ENCODE data around the gene PHTF2. TPM values are rescaled to one million over a fixed set of nuclear protein-coding genes. Genes with fewer than 3 reads are reported as not detected.

Gene PHTF2
- total RNA-seq, result 10 to 100 TPM; 34.9 to 39.1 TPM

- no peaks in the 10 kb centered on the region for H3K9me3 Mint-ChIP-seq (ENCODE audit: insufficient read depth)
- H3K4me1 Mint-ChIP-seq (ENCODE audit: low read depth), result peaks cover 62% of the 10 kb centered on the region
These were observed at the start of gene PHTF2, which contains the start of gene TMEM60 for GRCh38 chr7:77798394-77799077. Gene PHTF2 (plus strand): TSS chr7:77798773. Gene TMEM60 (minus strand): TSS chr7:77798434. CDS start chr7:77794373, 4,061 bp downstream.

GRCh38 chr7:77752016-77752415 lies 46.6 kb upstream of the PHTF2 start:
- no peak for ATAC-seq
- H3K27me3 Mint-ChIP-seq (ENCODE audit: low read depth), result no peaks in the 10 kb centered on the region
- ChIA-PET POLR2A (interaction anchor here (1.0 kb wide), 1 partner anchor 67 kb away, joined by 3 read pairs; no protein-coding TSS in a partner anchor), CTCF (interaction anchor here (2.9 kb wide), 1 partner anchor 100 kb away, joined by 18 read pairs; no protein-coding TSS in a partner anchor)
- H3K4me3 Mint-ChIP-seq, result no peak overlapping the region
- H3K36me3 Mint-ChIP-seq (ENCODE audit: low read depth), result peaks cover 29% of the 10 kb centered on the region
- H3K9me3 Mint-ChIP-seq (ENCODE audit: insufficient read depth), result no peaks in the 10 kb centered on the region
- H3K27ac Mint-ChIP-seq, result no peak overlapping the region
- DNase-seq, result no peak
- H3K4me1 Mint-ChIP-seq (ENCODE audit: low read depth), result peaks cover 22% of the 10 kb centered on the region

More at GRCh38 chr7:77798394-77799077, at the start of gene PHTF2, which contains the start of gene TMEM60:
- Mint-ChIP-seq H3K27me3 (ENCODE audit: low read depth) (no peaks in the 10 kb centered on the region), H3K27ac (peak within 1 kb of the TSS; percentile 92), H3K4me3 (peak within 1 kb of the TSS; percentile 99), H3K36me3 (ENCODE audit: low read depth) (peaks cover 47% of the 10 kb centered on the region)
- DNase-seq (peak; percentile 97), ATAC-seq (peak; percentile 95)
- ChIA-PET CTCF (interaction anchor here (0.7 to 2.4 kb wide), 15 partner anchors 8 to 161 kb away, joined by 3 to 11 read pairs (median 4); partner anchors contain the start of gene RSBN1L), POLR2A (interaction anchor here (0.5 to 1.2 kb wide), 2 partner anchors 10 to 142 kb away, joined by 3 read pairs; no protein-coding TSS in a partner anchor)

- ChIA-PET CTCF (interaction anchor here (0.8 to 2.9 kb wide), 3 partner anchors 100 to 182 kb away, joined by 3 to 18 read pairs (median 6); no protein-coding TSS in a partner anchor), POLR2A (interaction anchor here (0.8 kb wide), 1 partner anchor 57 kb away, joined by 3 read pairs; the partner anchor contains the start of gene RSBN1L)
- peaks cover 24% of the 10 kb centered on the region for H3K36me3 Mint-ChIP-seq (ENCODE audit: low read depth)
- no peaks in the 10 kb centered on the region for H3K9me3 Mint-ChIP-seq (ENCODE audit: insufficient read depth)
- ATAC-seq (no peak), DNase-seq (no peak)
- no peaks in the 10 kb centered on the region for H3K27me3 Mint-ChIP-seq (ENCODE audit: low read depth)
- H3K27ac Mint-ChIP-seq, result no peak overlapping the region
- no peak overlapping the region for H3K4me3 Mint-ChIP-seq
- H3K4me1 Mint-ChIP-seq (ENCODE audit: low read depth), result peaks cover 26% of the 10 kb centered on the region
These were observed 45.4 kb upstream of the PHTF2 start for GRCh38 chr7:77753173-77753572.

- Mint-ChIP-seq H3K36me3 (ENCODE audit: low read depth) (peaks cover 3% of the 10 kb centered on the region), H3K27me3 (ENCODE audit: low read depth) (no peaks in the 10 kb centered on the region), H3K4me3 (no peak overlapping the region), H3K27ac (no peak overlapping the region), H3K9me3 (ENCODE audit: insufficient read depth) (no peaks in the 10 kb centered on the region), H3K4me1 (ENCODE audit: low read depth) (peaks cover 25% of the 10 kb centered on the region)
- CTCF ChIA-PET, result interaction anchor here (0.8 to 3.8 kb wide), 6 partner anchors 54 to 107 kb away, joined by 3 to 37 read pairs (median 3); no protein-coding TSS in a partner anchor
- ATAC-seq (no peak), DNase-seq (no peak)
- POLR2A ChIA-PET, result interaction anchor here (3.1 kb wide), 1 partner anchor 61 kb away, joined by 9 read pairs; the partner anchor contains the start of gene RSBN1L
These were observed 41.0 kb upstream of the PHTF2 start for GRCh38 chr7:77757589-77757988.

- ATAC-seq (peak; percentile 76), DNase-seq (peak; percentile 81)
- ChIA-PET CTCF (interaction anchor here (0.6 to 3.3 kb wide), 28 partner anchors 9 to 176 kb away, joined by 3 to 126 read pairs (median 3); partner anchors contain the start of genes PHTF2, RSBN1L and TMEM60), POLR2A (interaction anchor here (0.6 to 0.8 kb wide), 3 partner anchors 30 to 176 kb away, joined by 3 read pairs; no protein-coding TSS in a partner anchor)
- no peaks in the 10 kb centered on the region for H3K27me3 Mint-ChIP-seq (ENCODE audit: low read depth)
- H3K27ac Mint-ChIP-seq, result no peak overlapping the region
- H3K36me3 Mint-ChIP-seq (ENCODE audit: low read depth), result no peaks in the 10 kb centered on the region
- H3K4me3 Mint-ChIP-seq, result no peak overlapping the region
- no peaks in the 10 kb centered on the region for H3K9me3 Mint-ChIP-seq (ENCODE audit: insufficient read depth)
- peaks cover 15% of the 10 kb centered on the region for H3K4me1 Mint-ChIP-seq (ENCODE audit: low read depth)
These were observed 39.2 kb upstream of the PHTF2 start for GRCh38 chr7:77759294-77759889.

GRCh38 chr7:77760809-77761453 lies 37.6 kb upstream of the PHTF2 start:
- H3K27me3 Mint-ChIP-seq (ENCODE audit: low read depth), result no peaks in the 10 kb centered on the region
- ChIA-PET POLR2A (no interaction called here), CTCF (interaction anchor here (1.1 to 3.3 kb wide), 7 partner anchors 14 to 174 kb away, joined by 3 to 126 read pairs (median 8); partner anchors contain the start of gene RSBN1L)
- no peaks in the 10 kb centered on the region for H3K36me3 Mint-ChIP-seq (ENCODE audit: low read depth)
- ATAC-seq (no peak), DNase-seq (no peak)
- H3K27ac Mint-ChIP-seq, result no peak overlapping the region
- H3K4me1 Mint-ChIP-seq (ENCODE audit: low read depth), result peaks cover 15% of the 10 kb centered on the region
- no peak overlapping the region for H3K4me3 Mint-ChIP-seq
- no peaks in the 10 kb centered on the region for H3K9me3 Mint-ChIP-seq (ENCODE audit: insufficient read depth)

GRCh38 chr7:77765481-77765880 lies 33.1 kb upstream of the PHTF2 start:
- POLR2A ChIA-PET, result no interaction called here

GRCh38 chr7:77765906-77766800 lies 32.4 kb upstream of the PHTF2 start:
- ChIA-PET POLR2A (no interaction called here), CTCF (interaction anchor here (0.6 to 1.5 kb wide), 3 partner anchors 68 to 109 kb away, joined by 3 to 10 read pairs (median 3); no protein-coding TSS in a partner anchor)
- no peaks in the 10 kb centered on the region for H3K9me3 Mint-ChIP-seq (ENCODE audit: insufficient read depth)
- H3K4me1 Mint-ChIP-seq (ENCODE audit: low read depth), result no peaks in the 10 kb centered on the region
- no peak for DNase-seq
- no peaks in the 10 kb centered on the region for H3K27me3 Mint-ChIP-seq (ENCODE audit: low read depth)
- no peak overlapping the region for H3K4me3 Mint-ChIP-seq
- no peak for ATAC-seq
- peaks cover 9% of the 10 kb centered on the region for H3K36me3 Mint-ChIP-seq (ENCODE audit: low read depth)
- no peak overlapping the region for H3K27ac Mint-ChIP-seq

More at GRCh38 chr7:77765481-77765880, 33.1 kb upstream of the PHTF2 start:
- Mint-ChIP-seq H3K4me3 (no peak overlapping the region), H3K27me3 (ENCODE audit: low read depth) (no peaks in the 10 kb centered on the region), H3K4me1 (ENCODE audit: low read depth) (no peaks in the 10 kb centered on the region), H3K27ac (no peak overlapping the region), H3K36me3 (ENCODE audit: low read depth) (peaks cover 7% of the 10 kb centered on the region), H3K9me3 (ENCODE audit: insufficient read depth) (no peaks in the 10 kb centered on the region)
- CTCF ChIA-PET, result interaction anchor here (1.2 to 1.5 kb wide), 2 partner anchors 68 to 108 kb away, joined by 3 to 10 read pairs; no protein-coding TSS in a partner anchor
- ATAC-seq (no peak), DNase-seq (no peak)

- ATAC-seq, result no peak
- H3K27me3 Mint-ChIP-seq (ENCODE audit: low read depth), result no peaks in the 10 kb centered on the region
- DNase-seq, result no peak
- POLR2A ChIA-PET, result no interaction called here
- no peak overlapping the region for H3K4me3 Mint-ChIP-seq
- CTCF ChIA-PET, result interaction anchor here (0.6 kb wide), 1 partner anchor 109 kb away, joined by 3 read pairs; no protein-coding TSS in a partner anchor
- H3K36me3 Mint-ChIP-seq (ENCODE audit: low read depth), result peaks cover 9% of the 10 kb centered on the region
- H3K4me1 Mint-ChIP-seq (ENCODE audit: low read depth), result no peaks in the 10 kb centered on the region
- H3K27ac Mint-ChIP-seq, result no peak overlapping the region
- H3K9me3 Mint-ChIP-seq (ENCODE audit: insufficient read depth), result no peaks in the 10 kb centered on the region
These were observed 31.6 kb upstream of the PHTF2 start for GRCh38 chr7:77766801-77767605.

GRCh38 chr7:77770316-77770715 lies 28.3 kb upstream of the PHTF2 start:
- ChIA-PET POLR2A (no interaction called here), CTCF (no interaction called here)
- H3K9me3 Mint-ChIP-seq (ENCODE audit: insufficient read depth), result no peaks in the 10 kb centered on the region
- ATAC-seq, result no peak
- no peak for DNase-seq
- peaks cover 18% of the 10 kb centered on the region for H3K36me3 Mint-ChIP-seq (ENCODE audit: low read depth)
- no peaks in the 10 kb centered on the region for H3K4me1 Mint-ChIP-seq (ENCODE audit: low read depth)
- H3K27ac Mint-ChIP-seq, result no peak overlapping the region
- no peaks in the 10 kb centered on the region for H3K27me3 Mint-ChIP-seq (ENCODE audit: low read depth)
- no peak overlapping the region for H3K4me3 Mint-ChIP-seq
